Left ventricle myocardium inferior (tissue), 1 donor: ENCODE results near the gene ASPN. TPM values are rescaled to one million over a fixed set of nuclear protein-coding genes. Genes with fewer than 3 reads are reported as not detected.

Experiments used
- DNase-seq: peaks from one replicate; pipeline ENCODE4 v3.0.0-alpha.2; 2020
- H3K27ac ChIP-seq: fragments of 200-600 bp; replicated peaks from 2 replicates; pipeline ENCODE4 v1.8.0; 2021
- H3K27me3 ChIP-seq: fragments of 200-600 bp; 2 replicates; pipeline ENCODE4 v1.8.0; 2021; ENCODE audit warnings: low read depth
- H3K36me3 ChIP-seq: fragments of 200-600 bp; 2 replicates; pipeline ENCODE4 v1.8.0; 2021
- H3K4me1 ChIP-seq: fragments of 200-600 bp; 2 replicates; pipeline ENCODE4 v1.8.0; 2021
- H3K4me3 ChIP-seq: fragments of 200-600 bp; 2 replicates; pipeline ENCODE4 v1.8.0; 2021; ENCODE audit warnings: mild to moderate bottlenecking, moderate library complexity
- H3K9me3 ChIP-seq: fragments of 200-600 bp; replicated peaks from 2 replicates; pipeline ENCODE4 v1.8.0; 2021
- CTCF ChIP-seq: fragments of 200-600 bp; IDR thresholded peaks from 2 replicates; pipeline ENCODE4 v1.8.0; 2021; ENCODE audit warnings: antibody characterized with exemption, mild to moderate bottlenecking, borderline replicate concordance
- intact Hi-C: fragments of 100-400 bp; cut with micrococcal nuclease; formaldehyde crosslinking; loops from one replicate; pipeline ENCODE4 v1.11.0; 2022
- long read RNA-seq: library from polyadenylated mRNA; unstranded; transcript quantifications from one replicate; pipeline ENCODE4 v2.0.0, GENCODE V29; 2021
- total RNA-seq: library from RNA; stranded (reverse); fragmentation: NEBNext Ultra II Directional; extraction: Animal tissue kit (Norgen Biotek cat#: 25700); gene quantifications from one replicate; pipeline ENCODE4 v1.2.1, GENCODE V29; 2021
- donor health status: DM: no; HTN: yes; CAD: no; lungs with severe emphysema.

ASPN gene
- total RNA-seq: 17.5 TPM
- long read RNA-seq, transcript ASPN-202 (8 exons, 2,470 nt): major isoform, 7 of 10 reads
- long read RNA-seq, partial matches to known transcripts: 1 of 10 reads
- long read RNA-seq, other reads (novel, unspliced or antisense): 2 of 10 reads

- Histone ChIP-seq H3K27me3 (no peaks in the 10 kb centered on the region), H3K4me3 (peak within 1 kb of the TSS; percentile 49), H3K27ac (peak within 1 kb of the TSS; percentile 78), H3K4me1 (peaks cover 59% of the 10 kb centered on the region), H3K36me3 (no peaks in the 10 kb centered on the region), H3K9me3 (no peaks in the 10 kb centered on the region)
- no peak for DNase-seq
- intact Hi-C loops: no loop called here
- TF ChIP-seq CTCF: no peak
These were observed at the start of gene ASPN for GRCh38 chr9:92482329-92482728. ASPN (minus strand) TSS chr9:92482506.

GRCh38 chr9:92530893-92531292 lies 48.6 kb upstream of the ASPN start:
- peaks cover 35% of the 10 kb centered on the region for H3K9me3 ChIP-seq
- peaks cover 8% of the 10 kb centered on the region for H3K4me1 ChIP-seq
- TF ChIP-seq CTCF: no peak
- DNase-seq: no peak
- intact Hi-C loops: no loop called here
- H3K4me3 ChIP-seq: no peak overlapping the region
- H3K27me3 ChIP-seq: no peaks in the 10 kb centered on the region
- H3K27ac ChIP-seq: no peak overlapping the region
- H3K36me3 ChIP-seq: no peaks in the 10 kb centered on the region

- Histone ChIP-seq H3K9me3 (peaks cover 35% of the 10 kb centered on the region), H3K4me1 (peaks cover 2% of the 10 kb centered on the region), H3K27ac (peak overlapping the region; percentile 80), H3K27me3 (no peaks in the 10 kb centered on the region), H3K4me3 (no peak overlapping the region), H3K36me3 (no peaks in the 10 kb centered on the region)
- no peak for DNase-seq
- no peak for TF ChIP-seq CTCF
- intact Hi-C loops: no loop called here
These were observed 46.8 kb upstream of the ASPN start for GRCh38 chr9:92529124-92529523.

GRCh38 chr9:92528522-92528849 lies 46.2 kb upstream of the ASPN start:
- no peak for DNase-seq
- intact Hi-C loops: no loop called here
- Histone ChIP-seq H3K27ac (peak overlapping the region; percentile 80), H3K9me3 (peaks cover 35% of the 10 kb centered on the region), H3K36me3 (no peaks in the 10 kb centered on the region), H3K27me3 (no peaks in the 10 kb centered on the region), H3K4me3 (no peak overlapping the region), H3K4me1 (peaks cover 8% of the 10 kb centered on the region)
- TF ChIP-seq CTCF: no peak

- H3K4me3 ChIP-seq: no peak overlapping the region
- no peaks in the 10 kb centered on the region for H3K27me3 ChIP-seq
- peaks cover 35% of the 10 kb centered on the region for H3K9me3 ChIP-seq
- no peaks in the 10 kb centered on the region for H3K36me3 ChIP-seq
- TF ChIP-seq CTCF: no peak
- H3K4me1 ChIP-seq: peaks cover 13% of the 10 kb centered on the region
- no peak for DNase-seq
- intact Hi-C loops: no loop called here
- peak overlapping the region; percentile 80 for H3K27ac ChIP-seq
These were observed 45.7 kb upstream of the ASPN start for GRCh38 chr9:92527832-92528521.
